Cardiac atrium fibroblast (primary cell): ENCODE measurements around the gene METAP1. TPM values are rescaled to one million over a fixed set of nuclear protein-coding genes. Genes with fewer than 3 reads are reported as not detected.

Experiments
- total RNA-seq: library from RNA; depleted of rRNA; stranded (reverse); fragments of >200 nt; gene quantifications from 2 replicates; pipeline ENCODE4 v1.2.3, GENCODE V29; 2015

METAP1 gene
- total RNA-seq: 30.0 and 36.3 TPM in 2 replicates

GRCh38 chr4:98995183-98996055 is at the start of gene METAP1:
Gene METAP1 (plus strand): TSS chr4:98995721. CDS start chr4:98995754, 33 bp downstream.

GRCh38 chr4:99088481-99089365 is 93.2 kb downstream of the METAP1 start, which contains the start of gene ADH5:
Gene ADH5 (minus strand): TSS chr4:99088788. CDS start chr4:99088700, 88 bp downstream.

Other genes starting within 250 kb of the METAP1 start
- gene EIF4E, start 66.6 kb upstream of the METAP1 start, total RNA-seq: 73.8 and 92.5 TPM in 2 replicates
- 145 and 158 TPM in 2 replicates for gene ADH5, start 93.1 kb downstream of the METAP1 start, total RNA-seq
- gene ADH4, start 148.6 kb downstream of the METAP1 start, total RNA-seq: 0.16 TPM in 1 of 2 replicates, not detected in the other
- gene ADH6, start 223.5 kb downstream of the METAP1 start, total RNA-seq: 0.16 and 0.54 TPM in 2 replicates